ENCODE data around the gene RAPGEF6.
"Not testable (repeated sequence)": the region's sequence is repeated elsewhere in the genome, so short reads cannot be mapped to it uniquely, and the experiment has no call there.

The RAPGEF6 gene

GRCh38 chr5:131633830-131634229, 1.2 kb downstream of the RAPGEF6 start:
- TF ChIP-seq, protein P1, sequence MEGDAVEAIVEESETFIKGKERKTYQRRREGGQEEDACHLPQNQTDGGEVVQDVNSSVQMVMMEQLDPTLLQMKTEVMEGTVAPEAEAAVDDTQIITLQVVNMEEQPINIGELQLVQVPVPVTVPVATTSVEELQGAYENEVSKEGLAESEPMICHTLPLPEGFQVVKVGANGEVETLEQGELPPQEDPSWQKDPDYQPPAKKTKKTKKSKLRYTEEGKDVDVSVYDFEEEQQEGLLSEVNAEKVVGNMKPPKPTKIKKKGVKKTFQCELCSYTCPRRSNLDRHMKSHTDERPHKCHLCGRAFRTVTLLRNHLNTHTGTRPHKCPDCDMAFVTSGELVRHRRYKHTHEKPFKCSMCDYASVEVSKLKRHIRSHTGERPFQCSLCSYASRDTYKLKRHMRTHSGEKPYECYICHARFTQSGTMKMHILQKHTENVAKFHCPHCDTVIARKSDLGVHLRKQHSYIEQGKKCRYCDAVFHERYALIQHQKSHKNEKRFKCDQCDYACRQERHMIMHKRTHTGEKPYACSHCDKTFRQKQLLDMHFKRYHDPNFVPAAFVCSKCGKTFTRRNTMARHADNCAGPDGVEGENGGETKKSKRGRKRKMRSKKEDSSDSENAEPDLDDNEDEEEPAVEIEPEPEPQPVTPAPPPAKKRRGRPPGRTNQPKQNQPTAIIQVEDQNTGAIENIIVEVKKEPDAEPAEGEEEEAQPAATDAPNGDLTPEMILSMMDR (IDR thresholded peaks at IDR 0.05; ENCODE audit: extremely low read depth, missing control alignments) = no peak
- DNase-seq (ENCODE audit: low spot score) = peak; percentile 11

GRCh38 chr5:131630963-131631350, 4.1 kb downstream of the RAPGEF6 start:
- TF ChIP-seq, protein P1 (IDR thresholded peaks at IDR 0.05; ENCODE audit: extremely low read depth, missing control alignments) = no peak

DNA sequence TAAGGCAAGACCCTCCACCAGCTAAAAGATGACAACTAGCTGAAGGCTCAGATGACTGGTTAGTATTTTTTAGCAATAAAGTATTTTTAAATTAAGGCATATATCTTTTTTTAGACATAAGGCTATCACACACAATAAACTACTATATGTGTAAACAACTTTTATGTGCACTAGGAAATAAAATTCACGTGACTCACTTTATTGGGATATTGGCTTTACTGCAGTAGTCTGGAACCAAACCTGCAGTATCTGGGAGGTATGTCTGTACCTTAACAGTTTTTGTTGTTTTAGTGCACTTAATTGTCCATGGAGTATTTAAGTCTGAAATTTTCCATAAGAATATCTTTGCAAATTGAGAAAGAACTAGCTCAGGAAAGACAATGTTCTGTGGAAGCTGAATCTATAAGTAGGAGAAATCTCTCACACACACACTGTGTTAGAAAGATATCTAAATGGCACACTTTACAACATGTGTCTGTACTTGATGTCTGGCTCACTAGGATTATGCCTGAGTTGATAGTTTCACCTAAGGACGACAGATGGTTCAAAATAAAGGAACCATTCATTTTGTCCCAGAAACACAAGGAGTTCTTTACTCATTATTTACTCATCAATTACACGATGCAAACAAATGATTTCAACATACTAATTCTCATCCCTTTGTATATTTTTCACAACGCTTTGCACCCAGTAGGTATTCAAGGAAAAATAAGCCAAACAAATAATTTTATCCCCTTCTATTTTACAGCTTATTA, 4.6 kb downstream of the RAPGEF6 start:
- no peak for DNase-seq (ENCODE audit: low spot score)

More at GRCh38 chr5:131630963-131631350, 4.1 kb downstream of the RAPGEF6 start:
- no peak for DNase-seq (ENCODE audit: low spot score)

DNA sequence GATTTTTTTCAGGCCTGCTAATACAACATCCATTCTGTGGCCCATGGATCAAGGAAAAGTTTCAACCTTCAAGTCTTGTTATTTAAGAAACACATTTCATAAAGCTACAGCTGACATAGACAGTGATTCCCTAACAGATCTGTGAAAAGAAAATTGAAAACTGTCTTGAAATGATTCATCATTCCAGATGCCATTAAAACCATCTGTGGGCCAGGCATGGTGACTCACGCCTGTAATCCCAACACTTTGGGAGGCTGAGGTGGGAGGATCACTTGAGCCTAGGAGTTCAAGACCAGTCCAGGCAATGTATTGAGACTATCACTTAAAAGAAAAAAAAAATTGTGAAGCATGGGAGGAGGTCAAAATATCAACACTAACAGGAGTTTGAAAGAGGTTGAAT, 6.0 kb downstream of the RAPGEF6 start:
- DNase-seq (ENCODE audit: low spot score) = no peak
- TF ChIP-seq, protein P1 (IDR thresholded peaks at IDR 0.05; ENCODE audit: extremely low read depth, missing control alignments) = no peak

More for the DNA sequence above, 4.6 kb downstream of the RAPGEF6 start:
- TF ChIP-seq, protein P1 (IDR thresholded peaks at IDR 0.05; ENCODE audit: extremely low read depth, missing control alignments) = no peak

- DNase-seq (ENCODE audit: low spot score) = no peak
- TF ChIP-seq, protein P1 (IDR thresholded peaks at IDR 0.05; ENCODE audit: extremely low read depth, missing control alignments) = no peak
Observed at GRCh38 chr5:131627207-131627865, 7.7 kb downstream of the RAPGEF6 start.

GRCh38 chr5:131622633-131623032, 12.4 kb downstream of the RAPGEF6 start:
- TF ChIP-seq, protein P1 (IDR thresholded peaks at IDR 0.05; ENCODE audit: extremely low read depth, missing control alignments) = no peak

DNA sequence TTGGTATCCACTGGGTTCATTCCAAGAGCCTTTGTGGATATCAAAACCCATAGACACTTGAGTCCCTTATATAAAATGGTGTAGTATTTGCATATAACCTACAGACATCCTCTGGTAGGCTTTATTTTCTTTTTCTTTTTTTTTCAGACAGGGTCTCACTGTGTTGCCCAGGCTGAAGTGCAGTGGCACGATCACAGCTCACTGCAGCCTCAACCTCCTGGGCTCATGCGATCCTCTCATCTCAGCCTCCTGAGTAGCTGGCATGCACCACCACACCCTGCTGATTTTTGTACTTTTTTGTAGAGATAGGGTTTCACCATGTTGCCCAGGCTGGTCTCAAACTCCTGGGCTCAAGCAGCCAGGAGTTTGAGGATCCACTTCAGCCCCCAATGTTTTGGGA, 13.9 kb downstream of the RAPGEF6 start:
- DNase-seq (ENCODE audit: low spot score) = not testable (repeated sequence)

More at GRCh38 chr5:131622633-131623032, 12.4 kb downstream of the RAPGEF6 start:
- DNase-seq (ENCODE audit: low spot score) = no peak

All from GM20000 (cell line).